ENCODE data around the gene LRWD1.

The LRWD1 gene

GRCh38 chr7:102464577-102465280 is at the start of gene LRWD1, which contains the start of gene ALKBH4:
Gene LRWD1, plus strand, starts transcription at chr7:102464984. Its CDS starts 97 bp downstream, at chr7:102465081.
Gene ALKBH4, minus strand, starts transcription at chr7:102464863. Its CDS starts 27 bp downstream, at chr7:102464836.
- DNase-seq (ENCODE audit: low read depth): peak; percentile 42

GRCh38 chr7:102415685-102416225 is 49.0 kb upstream of the LRWD1 start:
- no peak for DNase-seq (ENCODE audit: low read depth)

- DNase-seq (ENCODE audit: low read depth): no peak
These were observed 48.4 kb upstream of the LRWD1 start for GRCh38 chr7:102416406-102416805.

- no peak for DNase-seq (ENCODE audit: low read depth)
These were observed 47.7 kb upstream of the LRWD1 start for GRCh38 chr7:102417105-102417504.

- no peak for DNase-seq (ENCODE audit: low read depth)
These were observed 46.2 kb upstream of the LRWD1 start for GRCh38 chr7:102418592-102418991.

- DNase-seq (ENCODE audit: low read depth): no peak
These were observed 43.0 kb upstream of the LRWD1 start for GRCh38 chr7:102421706-102422240.

GRCh38 chr7:102424129-102424551 is 40.6 kb upstream of the LRWD1 start:
- no peak for DNase-seq (ENCODE audit: low read depth)

GRCh38 chr7:102424787-102425218 is 40.0 kb upstream of the LRWD1 start:
- no peak for DNase-seq (ENCODE audit: low read depth)

GRCh38 chr7:102425639-102426267 is 39.0 kb upstream of the LRWD1 start:
- no peak for DNase-seq (ENCODE audit: low read depth)

GRCh38 chr7:102426268-102427018 is 38.3 kb upstream of the LRWD1 start:
- DNase-seq (ENCODE audit: low read depth): no peak

GRCh38 chr7:102427019-102427405 is 37.8 kb upstream of the LRWD1 start:
- no peak for DNase-seq (ENCODE audit: low read depth)

- DNase-seq (ENCODE audit: low read depth): no peak
These were observed 35.5 kb upstream of the LRWD1 start for GRCh38 chr7:102429141-102429899.

- no peak for DNase-seq (ENCODE audit: low read depth)
These were observed 33.0 kb upstream of the LRWD1 start for GRCh38 chr7:102431617-102432298.

- no peak for DNase-seq (ENCODE audit: low read depth)
These were observed 32.2 kb upstream of the LRWD1 start for GRCh38 chr7:102432442-102433218.

GRCh38 chr7:102433219-102434038 is 31.4 kb upstream of the LRWD1 start, which contains the start of gene ORAI2:
Gene ORAI2, plus strand, starts transcription at chr7:102433575. Its CDS starts 5,382 bp downstream, at chr7:102438957.
- no peak for DNase-seq (ENCODE audit: low read depth)

- DNase-seq (ENCODE audit: low read depth): no peak
These were observed 30.7 kb upstream of the LRWD1 start for GRCh38 chr7:102434039-102434486.

GRCh38 chr7:102436118-102436517 is 28.7 kb upstream of the LRWD1 start:
- DNase-seq (ENCODE audit: low read depth): no peak

- peak; percentile 44 for DNase-seq (ENCODE audit: low read depth)
These were observed 24.6 kb upstream of the LRWD1 start for GRCh38 chr7:102439963-102440795.

Measured in non-pigmented ciliary epithelial cell (primary cell).